ENCODE measurements around the gene LAMP5. TPM values are rescaled to one million over a fixed set of nuclear protein-coding genes. Genes with fewer than 3 reads are reported as not detected.

The LAMP5 gene
- total RNA-seq, 2 donors from 2014 or later, result 0.14 to 0.34 TPM

- no peaks in the 10 kb centered on the region for H3K9me3 ChIP-seq
Observed at GRCh38 chr20:9491324-9491723, 23.1 kb upstream of the LAMP5 start.

GRCh38 chr20:9492067-9492466, 22.3 kb upstream of the LAMP5 start:
- no peaks in the 10 kb centered on the region for H3K4me1 ChIP-seq (replicated peaks)
- no peak for DNase-seq (ENCODE audit: low spot score)
- intact Hi-C loops (cut with DNase I), result no loop called here
- no peaks in the 10 kb centered on the region for H3K9me3 ChIP-seq
- WGBS, result 60% methylated on average over 4 of the region's 4 CpGs
- TF ChIP-seq, protein P1, sequence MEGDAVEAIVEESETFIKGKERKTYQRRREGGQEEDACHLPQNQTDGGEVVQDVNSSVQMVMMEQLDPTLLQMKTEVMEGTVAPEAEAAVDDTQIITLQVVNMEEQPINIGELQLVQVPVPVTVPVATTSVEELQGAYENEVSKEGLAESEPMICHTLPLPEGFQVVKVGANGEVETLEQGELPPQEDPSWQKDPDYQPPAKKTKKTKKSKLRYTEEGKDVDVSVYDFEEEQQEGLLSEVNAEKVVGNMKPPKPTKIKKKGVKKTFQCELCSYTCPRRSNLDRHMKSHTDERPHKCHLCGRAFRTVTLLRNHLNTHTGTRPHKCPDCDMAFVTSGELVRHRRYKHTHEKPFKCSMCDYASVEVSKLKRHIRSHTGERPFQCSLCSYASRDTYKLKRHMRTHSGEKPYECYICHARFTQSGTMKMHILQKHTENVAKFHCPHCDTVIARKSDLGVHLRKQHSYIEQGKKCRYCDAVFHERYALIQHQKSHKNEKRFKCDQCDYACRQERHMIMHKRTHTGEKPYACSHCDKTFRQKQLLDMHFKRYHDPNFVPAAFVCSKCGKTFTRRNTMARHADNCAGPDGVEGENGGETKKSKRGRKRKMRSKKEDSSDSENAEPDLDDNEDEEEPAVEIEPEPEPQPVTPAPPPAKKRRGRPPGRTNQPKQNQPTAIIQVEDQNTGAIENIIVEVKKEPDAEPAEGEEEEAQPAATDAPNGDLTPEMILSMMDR (IDR thresholded peaks at IDR 0.05), result no peak
- no peak for TF ChIP-seq POLR2A (IDR thresholded peaks at IDR 0.05)
- TF ChIP-seq POLR2AphosphoS5 (IDR thresholded peaks at IDR 0.05), result no peak
- H3K27me3 ChIP-seq (replicated peaks; ENCODE audit: insufficient read depth), result no peaks in the 10 kb centered on the region
- no peak overlapping the region for H3K27ac ChIP-seq
- no peak overlapping the region for H3K4me3 ChIP-seq
- H3K36me3 ChIP-seq, result no peaks in the 10 kb centered on the region

More at GRCh38 chr20:9491324-9491723, 23.1 kb upstream of the LAMP5 start:
- TF ChIP-seq POLR2A (IDR thresholded peaks at IDR 0.05), result no peak
- TF ChIP-seq, protein P1 (IDR thresholded peaks at IDR 0.05), result no peak
- TF ChIP-seq POLR2AphosphoS5 (IDR thresholded peaks at IDR 0.05), result no peak
- no peak for DNase-seq (ENCODE audit: low spot score)
- Histone ChIP-seq H3K4me3 (no peak overlapping the region), H3K4me1 (replicated peaks) (no peaks in the 10 kb centered on the region), H3K36me3 (no peaks in the 10 kb centered on the region), H3K27me3 (replicated peaks; ENCODE audit: insufficient read depth) (no peaks in the 10 kb centered on the region), H3K27ac (no peak overlapping the region)
- intact Hi-C loops (cut with DNase I), result no loop called here
- WGBS, result 48% methylated on average over 1 of the region's 1 CpG

GRCh38 chr20:9493803-9494202, 20.6 kb upstream of the LAMP5 start:
- no peak overlapping the region for H3K4me3 ChIP-seq
- intact Hi-C loops (cut with DNase I), result no loop called here
- TF ChIP-seq, protein P1 (IDR thresholded peaks at IDR 0.05), result no peak
- TF ChIP-seq POLR2AphosphoS5 (IDR thresholded peaks at IDR 0.05), result no peak
- TF ChIP-seq POLR2A (IDR thresholded peaks at IDR 0.05), result no peak
- no peak overlapping the region for H3K27ac ChIP-seq
- H3K27me3 ChIP-seq (replicated peaks; ENCODE audit: insufficient read depth), result no peaks in the 10 kb centered on the region
- H3K4me1 ChIP-seq (replicated peaks), result no peaks in the 10 kb centered on the region
- no peaks in the 10 kb centered on the region for H3K9me3 ChIP-seq
- 22% methylated on average over 2 of the region's 2 CpGs for WGBS
- no peak for DNase-seq (ENCODE audit: low spot score)
- no peaks in the 10 kb centered on the region for H3K36me3 ChIP-seq

DNA sequence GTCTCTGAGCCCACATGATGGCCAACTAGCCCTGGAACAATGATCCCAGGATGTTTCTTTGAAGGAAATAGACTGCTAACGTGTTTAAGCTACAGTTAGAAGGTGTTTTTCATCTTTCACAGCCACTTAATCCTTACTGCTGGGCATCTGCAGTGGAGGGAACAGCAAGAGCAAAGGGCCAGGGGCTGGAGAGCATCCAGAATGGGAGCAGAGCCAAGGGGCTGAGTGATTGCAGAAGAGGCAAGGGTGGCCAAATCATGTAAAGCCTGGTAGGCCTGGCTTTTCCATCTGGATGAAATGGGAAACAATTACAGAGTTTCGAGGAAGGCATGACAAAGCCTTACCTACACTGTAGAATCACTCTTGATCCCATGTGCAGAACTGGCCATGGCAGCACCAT, 18.7 kb upstream of the LAMP5 start:
- Histone ChIP-seq H3K27me3 (replicated peaks; ENCODE audit: insufficient read depth) (no peaks in the 10 kb centered on the region), H3K4me3 (no peak overlapping the region), H3K9me3 (no peaks in the 10 kb centered on the region), H3K4me1 (replicated peaks) (no peaks in the 10 kb centered on the region), H3K27ac (no peak overlapping the region), H3K36me3 (no peaks in the 10 kb centered on the region)
- intact Hi-C loops (cut with DNase I), result no loop called here
- no peak for TF ChIP-seq POLR2A (IDR thresholded peaks at IDR 0.05)
- 69% methylated on average over 2 of the region's 2 CpGs for WGBS
- no peak for DNase-seq (ENCODE audit: low spot score)

DNA sequence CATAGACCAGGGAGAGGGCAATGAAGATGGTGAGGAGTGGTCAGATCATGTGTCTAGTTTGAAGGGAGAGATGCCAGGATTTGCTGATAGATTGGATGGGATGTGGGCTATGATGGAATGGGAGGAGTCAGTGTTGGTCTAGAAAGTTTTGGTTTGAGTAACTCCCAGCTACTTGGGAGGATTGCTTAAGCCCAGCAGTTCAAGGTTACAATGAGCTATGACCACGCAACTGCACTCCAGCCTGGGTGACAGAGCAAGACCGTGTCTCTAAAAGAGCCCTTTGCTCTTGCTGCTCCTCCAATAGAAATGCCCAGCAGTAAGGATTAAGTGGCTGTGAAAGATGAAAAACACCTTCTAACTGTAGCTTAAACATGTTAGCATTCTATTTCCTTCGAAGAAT, 18.2 kb upstream of the LAMP5 start:
- no peaks in the 10 kb centered on the region for H3K9me3 ChIP-seq
- no peak overlapping the region for H3K27ac ChIP-seq
- H3K4me1 ChIP-seq (replicated peaks), result no peaks in the 10 kb centered on the region
- WGBS, result 95% methylated on average over 3 of the region's 3 CpGs
- H3K36me3 ChIP-seq, result no peaks in the 10 kb centered on the region
- no peak overlapping the region for H3K4me3 ChIP-seq
- intact Hi-C loops (cut with DNase I), result no loop called here
- TF ChIP-seq POLR2AphosphoS5 (IDR thresholded peaks at IDR 0.05), result no peak
- TF ChIP-seq, protein P1 (IDR thresholded peaks at IDR 0.05), result no peak
- TF ChIP-seq POLR2A (IDR thresholded peaks at IDR 0.05), result no peak
- no peak for DNase-seq (ENCODE audit: low spot score)
- H3K27me3 ChIP-seq (replicated peaks; ENCODE audit: insufficient read depth), result no peaks in the 10 kb centered on the region

Data from prostate gland (tissue), 2 donors.